EH (cell line): ENCODE results near the gene DSN1.

ENCODE experiments used
- DNase-seq: peaks from one replicate; pipeline ENCODE4 v3.0.0-alpha.2; 2015; ENCODE audit warnings: low read depth

Gene DSN1

DNA sequence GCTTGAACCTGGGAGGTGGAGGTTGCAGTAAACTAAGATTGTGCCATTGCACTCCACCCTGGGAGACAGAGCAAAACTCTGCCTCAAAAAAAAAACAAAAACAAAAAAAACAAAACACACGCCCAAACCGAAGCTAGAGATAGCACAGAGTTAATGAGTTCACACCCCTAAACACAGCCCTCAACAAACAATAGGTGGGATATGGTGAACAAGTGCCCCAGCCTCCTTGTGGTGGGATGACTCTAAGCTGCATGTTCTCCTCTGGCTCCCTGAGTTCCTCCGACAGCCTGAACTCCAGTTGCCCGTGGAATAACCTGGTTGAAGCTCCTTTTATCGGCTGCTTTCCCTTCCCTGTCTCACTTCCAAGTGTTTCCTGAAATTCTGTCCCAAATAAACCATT lies 22.1 kb upstream of the DSN1 start:
- no peak for DNase-seq

DNA sequence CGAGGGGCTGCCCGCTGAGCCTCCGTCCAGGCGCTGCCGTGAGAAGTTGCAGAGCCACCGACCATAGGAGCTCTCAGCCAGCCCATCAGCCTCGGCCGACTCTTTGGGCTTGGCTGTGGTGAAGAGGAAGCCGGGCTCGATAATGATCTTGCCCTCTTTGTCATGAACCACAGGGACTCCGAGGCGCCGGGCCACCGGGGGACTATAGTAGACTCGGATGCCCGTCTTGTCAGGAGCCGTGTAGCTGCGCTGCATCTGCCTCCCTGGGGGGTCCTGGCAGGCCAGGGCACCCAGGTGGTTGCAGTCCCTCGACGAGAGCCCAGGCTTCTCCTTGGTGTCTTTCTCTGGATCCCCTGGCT lies 20.5 kb upstream of the DSN1 start:
- no peak for DNase-seq

DNA sequence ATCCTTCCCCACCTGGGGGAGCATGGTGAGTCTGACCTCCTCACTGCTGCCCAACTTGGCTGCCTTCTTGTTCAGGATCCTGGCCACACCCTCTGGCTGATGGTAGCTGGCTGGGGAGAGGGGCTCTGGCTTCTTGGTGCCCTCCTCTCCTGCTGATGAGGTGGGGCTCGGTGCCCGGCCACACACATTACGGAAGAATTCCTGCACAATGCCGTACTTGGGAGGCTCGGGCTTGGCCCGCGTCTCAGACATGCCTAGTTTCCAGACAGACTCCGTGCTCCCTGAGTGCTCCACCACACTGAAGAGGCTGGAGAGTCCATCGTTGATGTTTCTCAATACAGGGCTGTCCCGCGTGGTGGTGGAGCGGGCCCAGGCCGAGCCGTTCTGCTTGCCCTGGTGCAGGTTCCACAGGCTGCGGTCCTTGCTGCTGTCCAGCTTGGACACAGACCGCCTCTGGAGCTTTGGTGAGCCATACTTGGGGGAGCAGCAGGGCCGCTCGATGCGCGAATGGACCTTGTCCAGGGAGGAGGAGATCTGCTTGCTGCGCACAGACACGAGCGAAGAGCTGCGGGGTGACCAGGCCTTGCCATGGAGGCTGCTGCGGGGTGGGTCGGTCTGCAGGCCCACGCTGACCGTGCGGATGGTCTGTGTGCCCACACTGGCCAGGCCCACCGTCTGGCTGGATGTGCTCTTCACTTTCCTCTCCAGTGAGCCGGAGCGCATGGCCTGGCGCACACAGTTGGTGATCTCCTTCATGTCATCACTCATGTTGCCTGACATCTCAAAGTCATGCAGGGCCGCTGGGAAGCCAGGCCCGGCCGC lies 19.9 kb upstream of the DSN1 start:
- no peak for DNase-seq

DNA sequence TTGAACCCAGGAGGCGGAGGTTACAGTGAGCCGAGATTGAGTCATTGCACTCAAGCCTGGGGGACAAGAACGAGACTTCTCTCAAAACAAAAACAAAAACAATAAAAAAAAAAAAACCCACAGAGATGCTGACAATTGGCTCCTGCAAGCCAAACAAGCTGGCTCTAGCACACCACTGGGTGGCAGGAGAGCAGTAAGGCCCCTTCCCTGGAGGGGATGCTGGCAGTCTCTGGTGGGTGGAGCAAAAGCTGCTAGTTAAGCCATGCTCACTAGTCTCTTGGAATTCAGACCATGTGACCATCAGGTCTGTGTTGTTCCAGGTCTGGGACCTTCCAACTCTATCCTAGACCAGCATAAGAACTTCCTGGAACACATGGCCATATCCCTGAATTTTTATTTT lies 18.9 kb upstream of the DSN1 start:
- DNase-seq, result peak; percentile 75

DNA sequence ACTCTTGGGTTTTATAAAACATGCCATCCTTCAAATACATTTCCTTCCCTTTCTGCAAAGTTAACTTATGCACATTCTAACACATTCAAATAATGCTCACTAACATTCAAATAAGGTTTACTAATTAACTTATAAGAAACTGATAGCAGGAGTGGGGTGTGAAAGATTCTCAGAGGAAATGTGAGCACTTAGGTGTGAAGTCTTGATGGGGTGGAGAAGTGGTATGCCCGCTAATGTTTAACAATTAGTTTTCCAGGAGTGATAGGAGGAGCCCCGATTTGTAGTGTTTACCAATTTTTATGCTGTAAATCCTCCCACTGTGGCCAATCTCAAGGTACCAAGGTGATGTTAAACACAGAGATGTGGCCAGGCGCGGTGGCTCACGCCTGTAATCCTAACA lies 18.3 kb upstream of the DSN1 start:
- no peak for DNase-seq

DNA sequence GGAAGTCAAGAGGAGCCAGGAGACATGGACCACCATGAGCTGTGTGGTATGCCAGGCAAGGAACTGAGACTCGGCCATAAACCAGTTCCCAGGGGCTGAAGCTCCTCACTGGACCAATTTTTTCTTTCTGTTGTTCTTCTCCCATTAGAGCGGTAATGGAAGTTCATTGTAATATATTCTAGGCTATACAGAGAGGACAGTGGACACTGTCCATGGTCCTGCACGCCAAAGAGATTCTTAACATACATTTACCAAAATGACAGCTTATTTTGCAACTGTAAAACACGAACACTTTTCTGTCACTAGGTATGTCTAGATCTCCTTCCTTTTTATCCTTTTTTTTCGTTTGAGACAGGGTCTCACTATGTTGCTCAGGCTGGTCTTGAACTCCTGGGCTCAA lies 13.1 kb upstream of the DSN1 start:
- no peak for DNase-seq

DNA sequence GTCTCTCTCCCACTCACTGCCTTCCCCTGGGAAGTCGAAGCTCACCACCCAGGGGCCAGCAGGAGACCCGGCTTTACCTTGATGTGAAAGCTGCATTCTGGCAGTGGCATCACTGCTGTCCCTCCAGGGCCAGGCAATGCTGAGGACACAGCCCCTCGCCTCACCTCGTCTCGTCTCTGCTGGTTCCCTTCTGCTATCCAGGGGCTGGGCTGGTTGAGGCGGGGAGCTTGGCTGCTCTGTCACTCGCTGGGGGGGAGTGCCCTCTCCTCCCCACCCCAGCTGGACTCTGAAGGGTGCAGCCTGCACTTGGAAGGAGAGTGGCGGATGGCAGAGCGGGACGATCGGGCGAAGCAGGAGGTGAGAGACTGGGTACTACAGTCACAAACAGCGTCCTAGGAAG lies 12.7 kb upstream of the DSN1 start:
- no peak for DNase-seq

DNA sequence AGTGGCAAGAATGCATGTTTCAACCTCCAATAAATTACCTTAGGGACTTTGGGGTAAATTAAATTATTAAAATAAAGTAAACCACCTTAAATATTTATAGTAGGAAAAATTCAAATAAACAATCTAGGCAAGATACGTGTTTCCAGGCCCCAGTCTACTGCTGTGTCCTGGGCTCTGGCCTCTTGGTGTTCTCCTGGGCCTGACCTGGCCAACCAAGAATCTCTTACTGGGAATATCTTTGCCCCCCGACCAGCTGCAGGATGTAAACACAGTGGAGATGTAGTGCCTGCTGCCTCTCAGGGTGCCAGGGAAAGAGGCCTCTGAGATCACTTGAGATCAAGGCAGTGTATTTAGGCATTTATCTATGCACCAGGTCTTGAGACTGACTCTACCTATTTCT lies 11.7 kb upstream of the DSN1 start:
- no peak for DNase-seq

DNA sequence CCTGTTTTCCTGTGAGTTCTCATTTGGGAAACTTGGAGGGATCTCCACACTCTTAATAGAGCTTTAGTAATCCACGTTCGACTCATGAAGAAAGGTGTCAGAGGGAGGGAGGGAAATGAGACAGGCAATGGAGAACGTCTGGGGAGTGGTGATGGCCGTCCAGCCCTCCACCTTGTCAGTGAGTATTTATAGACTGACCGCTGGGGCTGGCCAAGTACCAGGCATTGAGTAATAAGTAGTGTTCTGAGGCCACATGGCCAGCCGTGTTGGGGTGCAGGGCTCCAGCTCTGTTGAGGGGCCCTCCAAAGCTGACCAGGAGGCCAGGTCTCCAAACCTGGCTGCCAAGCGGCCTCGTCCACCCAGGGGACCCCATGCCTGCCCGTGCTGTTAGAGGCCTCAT lies 11.3 kb upstream of the DSN1 start:
- DNase-seq, result no peak

DNA sequence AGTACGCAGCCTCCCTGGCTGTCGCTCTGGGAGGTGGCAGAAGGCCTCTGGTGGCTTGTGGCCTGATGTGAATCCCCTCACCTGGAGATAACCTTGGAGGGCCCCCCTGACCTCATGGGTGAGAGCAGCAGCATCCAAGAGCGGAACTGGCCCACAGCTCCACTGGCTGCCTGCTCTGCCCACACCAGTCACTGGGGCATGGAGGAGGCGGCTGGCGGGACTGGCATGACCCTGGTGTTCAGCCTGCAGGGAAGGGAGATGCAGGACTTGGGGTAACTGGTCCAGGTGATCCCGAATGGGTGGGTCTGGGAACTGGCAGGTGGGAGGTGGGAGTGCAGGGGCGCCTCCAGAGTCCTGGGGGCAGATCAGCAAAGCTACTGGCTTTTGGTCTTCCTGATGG lies 10.6 kb upstream of the DSN1 start:
- no peak for DNase-seq

DNA sequence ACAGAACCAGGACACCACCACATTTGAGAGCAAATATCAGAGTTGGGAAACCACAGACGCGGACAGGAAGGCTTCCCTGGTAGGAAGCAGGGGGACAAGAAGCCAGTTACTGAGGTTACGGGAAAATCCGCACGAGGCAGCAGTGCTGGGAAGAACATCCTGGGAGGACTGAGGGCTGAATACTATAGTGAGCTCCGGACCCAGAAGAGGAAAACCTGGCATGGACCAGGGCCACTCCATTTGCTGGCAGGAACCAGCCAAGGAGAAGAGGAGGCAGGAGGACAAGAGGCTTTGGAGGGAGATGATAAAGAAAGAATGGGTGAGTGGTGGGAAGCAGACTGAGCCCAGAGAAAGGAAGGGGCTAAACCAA lies 6.1 kb upstream of the DSN1 start:
- DNase-seq, result no peak

DNA sequence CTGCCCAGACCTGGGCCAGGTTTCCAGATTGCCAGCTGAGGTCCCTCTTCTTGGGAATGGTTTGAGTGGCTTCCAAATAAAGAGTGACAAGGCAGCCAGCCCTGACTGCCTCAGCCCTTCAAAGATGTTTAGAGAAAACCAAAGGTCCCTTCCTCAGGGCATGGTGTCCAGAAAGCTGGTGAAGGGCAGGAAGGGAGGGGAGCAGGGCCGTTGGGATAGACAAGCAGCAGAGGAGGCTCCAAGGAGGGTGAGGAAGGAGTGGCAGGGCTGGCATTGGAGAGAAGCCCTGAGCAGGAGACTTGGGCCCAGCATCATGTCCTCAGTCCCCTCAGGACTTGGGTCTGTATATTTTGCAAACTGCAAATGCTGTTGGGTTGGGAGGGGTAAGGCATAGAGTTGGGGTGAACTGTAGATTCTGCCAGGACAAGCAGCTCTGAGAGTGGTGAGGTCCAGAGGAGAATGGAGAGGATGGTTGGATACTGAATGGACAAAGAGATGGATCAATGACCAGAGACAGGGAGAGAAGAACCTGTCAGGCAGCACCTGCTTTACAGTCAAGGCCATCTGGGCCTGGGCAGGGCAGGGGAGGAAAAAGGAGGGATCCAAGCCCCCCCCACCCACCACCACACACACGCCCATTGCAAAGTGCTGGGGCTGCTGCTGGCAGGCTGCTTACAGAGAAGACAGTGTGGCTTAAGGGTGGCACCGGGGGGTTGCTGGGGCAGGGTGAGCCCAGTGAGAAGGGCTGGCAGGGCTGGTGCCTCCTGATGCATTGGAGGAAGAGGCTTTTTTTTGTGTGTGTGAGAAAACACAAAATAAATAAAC lies 5.5 kb upstream of the DSN1 start:
- DNase-seq, result no peak

DNA sequence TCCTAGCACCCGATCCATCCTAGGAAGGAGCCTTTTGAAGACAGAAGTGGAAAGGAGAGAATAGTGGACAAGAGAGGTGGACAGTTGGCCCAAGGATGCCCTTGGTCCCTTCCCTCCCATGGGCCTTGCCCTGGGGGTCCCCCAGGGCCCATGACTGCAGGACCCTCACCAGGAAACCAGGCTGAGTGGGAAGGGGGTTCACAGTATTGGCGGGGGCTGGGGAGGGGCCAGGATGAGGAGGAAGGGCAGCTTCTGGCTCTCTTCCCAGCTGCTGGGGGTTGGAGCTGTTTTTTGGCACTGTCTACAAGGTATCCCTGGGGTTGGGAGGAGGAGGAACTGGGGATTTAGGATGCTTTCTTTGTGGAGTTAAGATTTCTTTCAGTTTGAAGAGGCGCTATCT lies 4.0 kb upstream of the DSN1 start:
- DNase-seq, result no peak

DNA sequence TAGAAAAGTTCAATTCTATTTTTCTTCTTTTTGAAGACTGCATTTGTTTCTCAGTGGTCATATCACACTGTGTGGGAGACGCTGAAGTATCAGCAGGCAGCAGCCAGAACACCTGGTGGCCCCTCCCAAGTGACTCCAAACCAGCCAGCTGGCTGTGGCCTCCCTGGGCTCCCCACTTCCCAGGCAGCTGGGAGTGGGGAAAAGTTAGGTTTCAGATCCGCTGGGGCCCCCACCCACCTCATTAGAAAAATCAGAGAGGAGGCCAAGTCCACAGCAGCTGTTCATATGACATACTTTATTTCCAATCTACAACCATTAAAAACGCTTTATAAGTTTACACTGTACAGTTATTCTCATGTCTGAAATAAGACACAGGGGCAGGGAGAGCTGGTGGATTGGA lies 3.6 kb upstream of the DSN1 start:
- no peak for DNase-seq

DNA sequence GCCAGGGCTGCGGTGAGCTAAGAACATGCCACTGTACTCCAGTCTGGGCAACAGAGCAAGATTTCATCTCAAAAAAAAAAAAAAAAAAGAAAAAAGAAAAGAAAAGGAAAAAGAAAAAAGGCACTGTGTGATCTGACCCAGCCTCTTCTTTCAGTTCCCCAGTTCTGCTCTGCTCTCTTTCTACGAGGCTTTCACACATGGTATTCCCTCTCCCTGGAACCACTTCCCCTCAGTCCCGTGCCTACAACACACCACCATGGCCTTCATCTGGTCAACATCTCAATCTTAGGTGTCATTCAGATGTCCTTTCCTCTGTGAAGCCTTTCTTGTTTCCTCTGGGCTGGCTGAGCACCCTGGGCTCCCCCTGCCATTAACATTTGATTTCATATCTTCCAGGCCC lies 2.3 kb upstream of the DSN1 start:
- no peak for DNase-seq

DNA sequence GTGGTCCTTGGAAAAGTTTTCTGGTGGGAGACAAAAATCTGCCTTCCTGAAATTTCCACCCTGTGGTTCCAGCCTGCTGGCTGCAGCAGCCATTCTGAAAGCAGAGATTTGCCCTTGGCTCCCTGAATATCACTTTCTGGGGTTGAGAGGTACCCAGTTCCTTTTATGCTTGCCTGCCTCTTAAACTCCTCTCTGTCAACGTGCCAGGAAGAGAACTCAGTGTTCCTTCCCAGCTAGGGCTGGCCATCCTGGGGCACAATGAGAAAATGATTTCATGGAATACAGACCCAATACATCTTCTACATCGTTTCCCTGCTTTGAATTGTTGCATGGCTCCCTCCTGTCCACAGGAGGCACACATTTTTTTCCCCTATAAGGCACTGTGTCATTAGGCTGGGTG lies 1.6 kb upstream of the DSN1 start:
- no peak for DNase-seq

DNA sequence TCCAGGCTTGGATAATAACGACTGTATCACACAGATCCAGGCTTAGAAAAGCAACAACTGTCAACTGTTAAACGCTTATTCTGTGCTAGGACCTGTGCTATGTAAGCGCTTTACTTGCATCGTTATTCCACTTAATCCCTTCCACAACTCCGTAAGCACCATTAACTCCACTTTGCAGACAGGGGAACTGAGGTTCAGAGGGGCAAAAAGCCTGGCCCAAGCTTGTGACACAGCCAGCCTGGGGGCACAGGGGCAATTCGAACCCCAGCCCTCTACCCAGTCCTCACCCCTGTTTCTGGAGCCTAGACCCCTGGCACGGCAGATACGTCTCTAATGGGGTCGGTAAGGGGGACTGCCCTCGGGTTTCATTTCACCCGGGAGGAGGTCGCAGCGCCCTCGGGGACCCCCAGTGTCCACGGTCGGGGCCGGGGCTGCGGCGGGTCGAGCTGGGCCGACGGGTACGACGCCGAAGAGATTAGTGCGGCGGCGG lies 411 bp downstream of the DSN1 start:
- DNase-seq, result no peak

DNA sequence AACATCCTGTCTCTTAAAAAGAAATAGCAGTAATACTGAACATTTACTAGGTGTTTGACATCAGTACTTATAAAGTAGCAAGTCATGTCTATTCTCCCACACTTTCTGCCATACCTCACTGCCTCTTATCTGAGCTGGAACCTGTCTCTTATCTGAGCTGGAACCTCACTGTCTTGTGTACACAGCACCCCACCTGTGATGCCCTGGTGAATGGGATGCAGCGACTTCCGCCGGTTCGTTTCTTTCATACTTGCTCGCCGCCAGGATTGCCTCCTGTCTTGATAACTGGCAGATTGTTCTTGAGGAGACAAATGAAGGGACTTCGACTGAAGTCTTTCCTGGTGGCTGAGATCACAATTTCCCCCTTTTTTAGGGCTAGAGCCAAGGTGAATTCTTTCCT lies 2.9 kb downstream of the DSN1 start:
- no peak for DNase-seq

DNA sequence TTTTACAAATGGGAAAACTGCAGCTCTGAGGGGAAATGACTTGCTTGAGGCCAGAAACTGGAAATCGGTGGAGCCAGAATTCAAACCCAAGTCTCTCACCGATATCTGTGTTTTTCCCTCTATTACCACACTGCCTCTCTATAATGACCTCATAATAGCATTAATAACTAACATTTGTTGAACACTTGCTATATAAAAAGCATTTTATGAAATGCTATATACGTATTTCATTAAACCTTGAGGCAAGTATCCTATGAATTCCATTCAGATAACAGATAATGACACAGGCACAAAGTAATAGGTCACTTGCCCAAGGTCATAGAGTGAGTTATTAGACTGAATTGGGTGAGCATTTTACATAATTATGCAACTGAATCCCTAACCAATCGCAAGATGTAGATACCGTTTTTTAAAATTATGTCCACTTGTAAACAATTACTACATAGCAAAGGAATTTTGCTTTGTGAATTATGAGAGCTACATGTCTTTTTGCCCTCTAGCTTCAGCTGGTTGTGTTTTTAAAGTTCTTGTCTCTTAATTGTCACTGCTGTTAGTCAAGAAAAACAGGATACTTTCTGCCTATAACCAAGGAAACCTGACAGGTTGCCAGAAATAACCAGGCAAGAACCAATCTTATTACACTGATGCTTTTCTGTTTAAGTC lies 4.7 kb downstream of the DSN1 start:
- DNase-seq, result peak; percentile 78

DNA sequence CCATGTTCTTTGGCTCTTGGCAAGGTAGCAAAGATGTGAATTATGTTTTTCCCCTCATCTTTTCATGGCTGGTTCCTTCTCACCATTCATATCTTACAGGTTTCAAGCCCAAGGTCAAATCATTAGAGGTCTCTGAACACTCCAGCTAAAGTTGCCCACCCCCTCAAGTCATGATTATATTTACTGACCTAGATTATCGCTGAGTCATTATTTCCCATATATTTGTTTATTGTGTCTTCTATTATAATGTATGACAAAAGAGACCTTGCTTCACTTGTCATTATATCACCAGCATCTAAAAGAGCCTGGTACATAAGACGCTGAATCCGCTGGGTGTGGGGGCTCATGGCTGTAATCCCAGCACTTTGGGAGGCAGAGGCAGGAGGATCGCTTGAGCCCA lies 12.4 kb downstream of the DSN1 start:
- DNase-seq, result no peak

DNA sequence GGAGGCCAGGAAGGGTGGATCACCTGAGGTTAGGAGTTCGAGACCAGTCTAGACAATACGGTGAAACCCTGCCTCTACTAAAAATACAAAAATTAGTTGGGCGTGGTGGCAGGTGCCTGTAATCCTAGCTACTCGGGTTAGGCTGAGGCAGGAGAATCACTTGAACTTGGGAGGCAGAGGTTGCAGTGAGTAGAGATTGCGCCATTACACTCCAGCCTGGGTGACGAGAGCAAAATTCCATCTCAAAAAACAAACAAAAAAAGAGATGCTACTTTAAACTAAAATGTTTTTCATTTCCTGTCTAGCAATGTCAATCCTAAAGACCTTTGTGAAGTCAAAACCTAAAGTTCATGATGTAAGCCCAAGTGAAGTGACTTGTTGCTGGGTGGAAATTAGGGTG lies 12.9 kb downstream of the DSN1 start:
- DNase-seq, result no peak

DNA sequence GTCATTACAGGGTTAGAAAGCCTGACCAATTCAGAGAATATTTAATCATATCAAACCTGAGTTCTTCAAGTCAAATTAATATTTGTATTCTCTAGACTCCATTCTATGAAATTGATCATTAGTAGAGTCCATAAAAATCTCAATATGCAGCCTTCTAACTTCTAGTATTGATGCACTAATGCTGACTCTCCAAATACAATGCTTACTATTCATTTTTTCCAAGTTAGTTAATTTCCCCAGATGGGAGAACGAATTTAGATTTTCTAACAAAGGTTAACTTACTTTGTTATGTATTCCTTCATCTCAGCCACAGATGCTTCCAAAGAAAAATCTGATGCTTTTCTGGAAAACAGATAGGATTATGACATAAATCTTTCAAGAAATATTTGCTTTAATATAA lies 15.3 kb downstream of the DSN1 start:
- no peak for DNase-seq

DNA sequence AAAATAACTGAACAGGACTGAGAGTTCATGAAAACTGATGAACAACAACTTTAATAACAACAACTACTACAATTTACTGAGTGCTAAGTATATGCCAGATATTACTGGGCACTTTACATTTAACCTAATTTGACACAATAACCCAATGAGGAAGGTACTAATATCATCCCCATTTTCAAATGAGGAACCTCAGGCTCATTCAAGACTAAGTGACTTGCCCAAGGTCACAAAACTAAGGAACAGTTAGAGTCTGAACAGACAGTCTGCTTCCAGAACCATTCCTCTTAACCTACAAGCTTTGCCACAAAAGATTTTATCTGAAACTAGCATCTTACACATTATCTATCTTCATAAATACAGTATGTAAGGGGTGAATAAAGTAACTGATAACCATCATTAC lies 17.1 kb downstream of the DSN1 start:
- no peak for DNase-seq
